ENCODE measurements around the gene SFMBT1.
"Not testable (repeated sequence)": the region's sequence is repeated elsewhere in the genome, so short reads cannot be mapped to it uniquely, and the experiment has no call there.

The SFMBT1 gene

DNA sequence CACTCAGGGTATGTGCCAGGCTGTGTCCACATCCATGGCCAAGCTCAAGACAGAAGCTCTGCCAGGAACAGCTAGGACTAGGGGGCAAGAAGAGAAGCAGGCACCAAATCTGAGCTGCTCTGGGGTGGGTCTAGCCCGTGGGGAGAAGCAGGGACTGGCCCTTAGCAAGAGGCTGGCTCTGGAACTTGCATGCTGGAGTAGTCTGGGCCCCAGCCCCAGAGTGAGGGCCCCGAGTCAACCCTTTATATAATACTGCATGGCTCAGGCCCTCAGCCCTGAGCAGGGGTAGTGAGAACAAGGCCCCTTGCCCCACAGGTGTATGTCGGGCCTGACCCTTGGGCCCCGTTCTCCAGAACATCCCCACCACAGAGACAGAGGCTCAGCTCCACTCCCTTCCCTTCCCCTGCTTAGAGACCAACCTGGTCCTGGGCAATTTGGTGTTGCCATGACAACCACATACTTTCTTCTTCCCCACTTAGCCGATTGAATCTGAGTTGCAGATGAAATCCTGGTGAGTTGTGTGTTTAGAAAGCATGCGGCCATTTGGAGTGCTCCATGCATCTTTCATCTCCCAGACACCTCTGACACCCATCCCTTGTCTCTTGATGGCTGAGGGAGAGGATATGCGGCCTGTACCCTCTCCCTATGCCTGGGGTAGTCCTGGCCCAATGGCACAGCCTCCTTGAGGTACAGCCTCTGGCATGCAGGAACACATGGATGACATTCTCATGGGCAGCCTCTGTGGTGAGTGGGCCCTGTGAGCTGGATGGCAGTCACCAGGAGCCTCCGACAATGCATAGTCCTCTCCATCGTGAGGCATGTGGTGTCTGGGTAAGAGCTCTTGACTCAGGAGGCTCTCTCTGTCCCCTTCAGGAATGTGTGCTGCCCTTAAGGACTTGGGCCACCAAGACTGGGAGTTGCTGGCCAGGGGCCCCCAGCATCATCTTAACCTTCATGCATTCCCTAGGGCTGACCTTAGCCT is 29.2 kb upstream of the SFMBT1 start:
- intact Hi-C loops (cut with DNase I): loop anchor here (10.0 kb wide), 1 partner anchor 230 kb away; no protein-coding TSS in a partner anchor
- no peak for DNase-seq

GRCh38 chr3:53074366-53074696 is 28.5 kb upstream of the SFMBT1 start:
- peak in 1 of 42 donors; percentile 12 for DNase-seq
- intact Hi-C loops (cut with DNase I): loop anchor here (10.0 kb wide), 1 partner anchor 230 kb away; no protein-coding TSS in a partner anchor

GRCh38 chr3:53073553-53074365 is 27.9 kb upstream of the SFMBT1 start:
- intact Hi-C loops (cut with DNase I): loop anchor here (10.0 kb wide), 1 partner anchor 229 kb away; no protein-coding TSS in a partner anchor
- DNase-seq: peak in 1 of 42 donors; percentile 21

GRCh38 chr3:53072653-53073552 is 27.0 kb upstream of the SFMBT1 start:
- peak; percentile 76 to 92 (median 84) for DNase-seq
- intact Hi-C loops (cut with DNase I): loop anchor here (10.0 kb wide), 1 partner anchor 228 kb away; no protein-coding TSS in a partner anchor

DNA sequence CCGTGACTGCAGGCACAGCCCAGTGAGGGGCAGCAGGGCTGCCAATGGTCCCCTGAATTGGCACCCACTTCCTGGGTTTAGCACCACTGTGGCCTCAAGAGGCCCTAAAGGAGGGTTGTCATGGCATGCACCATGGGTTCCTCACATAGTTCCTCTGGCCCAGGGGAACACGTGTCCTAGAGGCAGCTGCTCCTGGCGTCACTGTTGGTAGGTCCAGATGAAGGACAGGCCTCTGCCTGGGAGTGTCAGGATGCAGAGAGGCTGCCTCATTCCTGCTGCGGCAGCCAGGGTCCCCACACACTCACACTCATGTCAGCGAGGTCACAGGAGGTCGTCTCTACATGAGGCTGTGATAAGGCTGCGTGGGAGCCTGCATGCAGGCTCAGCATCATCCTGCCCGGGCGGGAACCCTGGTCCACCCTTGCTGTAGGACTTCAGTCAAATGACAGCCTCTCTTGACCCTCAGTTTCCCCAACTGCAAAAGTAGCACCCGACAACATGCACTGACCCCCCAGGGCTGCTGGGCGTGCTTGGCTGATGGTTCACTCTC is 26.1 kb upstream of the SFMBT1 start:
- intact Hi-C loops (cut with DNase I): loop anchor here (10.0 kb wide), 1 partner anchor 227 kb away; no protein-coding TSS in a partner anchor

GRCh38 chr3:53069422-53070068 is 23.7 kb upstream of the SFMBT1 start:
- intact Hi-C loops (cut with DNase I): loop anchor here (10.0 kb wide), 1 partner anchor 225 kb away; no protein-coding TSS in a partner anchor
- peak in 2 of 42 donors; percentile 9 to 11 for DNase-seq

More for the DNA sequence above, 26.1 kb upstream of the SFMBT1 start:
- peak in 1 of 42 donors; percentile 41 for DNase-seq

DNA sequence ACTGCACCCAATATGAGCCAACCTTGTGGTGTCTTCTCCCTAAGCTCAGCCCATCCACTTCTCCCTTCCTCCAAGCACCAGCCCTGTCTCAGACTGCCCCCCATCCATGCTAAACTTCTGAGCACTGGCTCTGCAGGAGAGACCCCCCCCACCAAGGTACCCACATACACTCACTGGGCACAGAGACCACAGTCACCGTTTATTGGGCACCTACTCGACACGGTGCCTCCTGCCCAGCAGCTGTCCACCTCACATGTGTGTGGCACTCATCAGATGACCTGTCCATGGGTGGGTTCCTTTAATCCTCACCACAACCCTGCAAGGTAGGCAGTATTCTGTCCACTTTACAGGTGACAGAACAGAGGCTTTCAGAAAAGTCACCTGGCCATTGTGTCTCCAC is 22.3 kb upstream of the SFMBT1 start:
- DNase-seq: peak in 3 of 42 donors; percentile 0 to 25 (median 5)
- intact Hi-C loops (cut with DNase I): no loop called here

DNA sequence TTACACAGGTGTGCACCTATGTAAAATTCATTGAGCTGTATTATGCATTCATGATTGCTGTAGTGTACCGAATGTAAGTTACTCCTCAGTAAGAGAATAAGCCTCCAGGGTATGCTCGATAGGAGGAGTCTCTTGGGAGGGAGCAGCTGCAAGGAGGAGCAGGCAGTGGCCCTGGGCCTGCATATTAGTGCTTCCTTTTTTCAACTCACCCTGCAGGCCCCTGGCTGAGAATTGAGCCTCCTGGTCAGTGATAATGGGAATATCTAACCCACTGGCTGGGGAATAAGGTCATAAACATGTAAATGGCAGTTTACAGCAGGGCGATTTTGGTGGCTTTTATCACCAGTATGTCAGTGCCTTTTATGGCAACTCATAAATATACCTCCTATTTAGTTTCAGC is 21.7 kb upstream of the SFMBT1 start:
- DNase-seq: peak in 1 of 42 donors; percentile 12
- intact Hi-C loops (cut with DNase I): no loop called here

DNA sequence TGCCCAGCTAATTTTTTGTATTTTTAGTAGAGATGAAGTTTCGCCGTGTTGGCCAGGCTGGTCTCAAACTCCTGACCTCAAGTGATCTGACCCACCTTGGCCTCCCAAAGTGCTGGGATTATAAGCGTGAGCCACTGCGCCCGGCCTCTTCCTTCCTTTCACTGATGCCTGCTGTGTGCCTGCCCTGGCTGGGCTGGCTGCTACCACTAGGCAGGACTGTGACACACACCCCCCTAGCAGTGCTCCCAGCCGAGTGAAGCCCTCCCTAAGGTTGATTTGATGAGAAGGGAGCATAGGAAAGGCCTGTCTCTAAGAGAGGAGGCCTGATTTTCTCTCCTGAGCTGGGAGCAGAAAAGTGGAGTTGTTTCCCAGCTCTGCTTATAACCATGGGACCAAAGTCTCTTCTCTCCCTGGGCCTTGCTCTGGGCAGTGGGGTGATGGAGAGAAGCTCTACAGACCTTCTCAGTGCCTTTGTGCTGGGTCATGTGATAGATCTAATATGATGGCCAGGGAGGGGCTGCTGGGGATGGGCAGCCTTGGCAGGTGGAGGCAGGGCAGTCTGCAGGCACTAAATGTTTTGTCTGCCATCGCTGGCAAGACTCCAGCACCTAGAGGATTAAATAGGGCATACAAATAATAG is 20.1 kb upstream of the SFMBT1 start:
- peak in 4 of 42 donors; percentile 1 to 16 (median 6) for DNase-seq
- intact Hi-C loops (cut with DNase I): no loop called here

DNA sequence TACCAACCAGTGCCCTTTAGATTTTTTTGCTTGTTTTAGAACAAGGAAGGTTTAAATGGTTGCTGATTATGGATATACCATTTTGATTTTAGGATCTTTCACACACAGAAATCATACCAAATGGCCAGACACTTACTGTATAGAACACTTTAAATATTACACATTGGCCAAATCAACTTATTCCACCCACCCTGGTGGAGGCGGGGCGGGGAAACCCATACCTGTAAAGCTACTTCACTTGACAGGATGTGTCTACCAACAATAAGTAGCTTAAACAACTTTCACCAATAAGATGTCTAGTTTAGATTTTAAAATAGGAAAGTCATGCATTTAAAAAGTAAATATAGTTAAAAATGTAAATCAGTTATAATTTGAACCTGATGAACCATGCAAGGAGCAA is 17.0 kb upstream of the SFMBT1 start:
- intact Hi-C loops (cut with DNase I): no loop called here
- DNase-seq: no peak

- DNase-seq: no peak
- intact Hi-C loops (cut with DNase I): no loop called here
Measured at GRCh38 chr3:53056442-53056841, 10.6 kb upstream of the SFMBT1 start.

GRCh38 chr3:53054233-53054632 is 8.4 kb upstream of the SFMBT1 start:
- DNase-seq; intact Hi-C loops (cut with DNase I): not testable (repeated sequence)

- intact Hi-C loops (cut with DNase I): no loop called here
- DNase-seq: no peak
Measured at GRCh38 chr3:53051929-53052328, 6.1 kb upstream of the SFMBT1 start.

DNA sequence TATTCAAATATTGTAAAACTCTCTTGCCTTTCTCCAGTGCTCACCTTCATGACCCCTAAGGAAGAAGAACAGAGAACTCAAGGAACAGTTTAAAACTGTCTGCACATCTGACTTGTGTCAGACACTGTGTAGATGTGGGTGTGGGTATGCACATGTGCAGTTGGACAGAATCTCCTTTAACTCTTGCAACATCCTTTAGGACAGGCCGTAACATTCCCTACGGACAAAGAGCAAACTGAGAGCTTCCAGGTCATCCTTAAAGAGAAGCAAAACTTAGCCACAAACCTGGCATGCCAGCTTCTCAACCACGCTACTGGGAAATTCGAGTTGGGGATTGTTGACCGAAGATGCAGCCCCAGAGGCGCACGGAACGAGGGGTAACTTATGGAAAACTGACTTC is 4.1 kb upstream of the SFMBT1 start:
- no peak for DNase-seq
- intact Hi-C loops (cut with DNase I): loop anchor here (5.0 kb wide), 1 partner anchor 363 kb away; the partner anchor contains the start of genes GNL3 and PBRM1

DNA sequence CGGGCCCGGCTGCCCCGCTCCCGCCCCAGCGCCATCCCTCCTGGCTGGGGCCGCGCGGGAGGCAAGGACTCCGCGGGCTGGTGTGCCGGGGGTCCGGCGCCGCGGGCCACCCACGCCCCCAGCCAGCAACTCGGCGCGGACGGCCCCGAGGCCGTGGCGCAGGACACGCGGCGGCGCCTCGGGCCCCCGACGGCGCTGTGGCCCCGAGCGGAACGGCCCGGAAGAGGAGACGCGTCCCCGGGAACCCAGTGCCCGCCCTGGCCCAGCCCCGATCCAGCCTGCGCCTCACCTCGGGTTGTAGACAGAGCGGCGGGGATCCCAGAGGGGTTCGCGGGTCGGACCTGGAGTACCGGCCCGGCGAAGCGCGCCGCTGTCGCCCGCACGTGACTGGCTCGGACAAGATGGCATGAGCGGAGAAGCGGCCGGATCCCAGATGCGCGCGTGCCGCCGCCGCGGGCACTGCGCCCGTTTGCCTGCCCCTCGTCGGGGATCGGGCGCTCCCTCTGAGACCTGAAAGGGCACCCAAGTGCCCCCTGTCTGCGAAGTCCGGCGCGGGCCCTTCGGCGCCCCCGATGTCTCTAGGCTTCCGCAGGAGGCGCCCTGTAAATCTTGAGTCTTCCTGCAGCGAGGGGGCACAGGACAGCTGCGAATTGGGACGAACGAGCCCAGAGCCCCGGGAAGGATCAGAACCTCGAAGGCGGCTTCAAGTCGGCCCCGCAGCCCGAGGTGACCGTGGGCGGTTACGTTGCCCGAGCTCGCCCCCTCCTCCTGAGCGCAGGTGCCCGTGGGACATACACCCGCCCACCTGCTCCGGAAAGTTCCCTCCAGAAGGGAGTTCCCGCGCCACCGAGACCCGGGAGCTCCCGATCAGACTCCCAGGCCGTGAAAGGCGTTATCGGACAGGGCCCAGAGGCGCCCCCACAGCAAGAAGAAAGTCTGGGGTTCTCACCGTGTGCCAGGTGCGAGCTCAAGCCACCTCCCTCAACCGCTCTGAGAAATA is 598 bp upstream of the SFMBT1 start:
- peak; percentile 7 to 77 (median 52) for DNase-seq
- intact Hi-C loops (cut with DNase I): loop anchor here (5.0 kb wide), 1 partner anchor 359 kb away; the partner anchor contains the start of genes GNL3 and PBRM1

All from head of caudate nucleus (tissue), 42 donors.